ENCODE data around the gene ZFHX2. TPM values are rescaled to one million over a fixed set of nuclear protein-coding genes. Genes with fewer than 3 reads are reported as not detected.
A peak's percentile ranks its signal among the peaks of the same experiment; 100 is the strongest.

ZFHX2 gene
- total RNA-seq, 1 donor from 2014 or later, result not detected

DNA sequence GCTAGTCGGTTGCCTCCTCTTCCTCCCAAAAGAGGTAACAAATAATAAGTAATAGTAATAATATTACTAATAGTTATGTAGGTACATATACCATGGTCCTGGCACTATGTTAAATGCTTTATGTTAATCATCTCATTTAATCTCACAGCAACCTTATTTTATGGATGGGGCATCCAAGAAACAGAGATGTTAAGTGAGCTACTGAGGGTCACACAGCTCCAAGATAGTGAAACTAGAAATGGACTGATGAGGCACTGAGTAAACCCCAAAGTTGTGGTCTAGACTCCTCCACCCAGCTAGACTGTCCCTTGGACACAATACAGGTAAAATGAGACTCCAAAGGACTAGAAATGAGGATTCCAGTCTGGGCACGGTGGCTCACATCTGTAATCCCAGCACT, 15.1 kb downstream of the ZFHX2 start:
- H3K9me3 ChIP-seq (ENCODE audit: control insufficient read depth in 3 of 3, low read length in 3 of 3), result no peaks in the 10 kb centered on the region
- H3K9ac ChIP-seq (ENCODE audit: low read depth in 1 of 3, low read length in 3 of 3), result no peak overlapping the region
- peaks cover 0 to 2% (median 0%) of the 10 kb centered on the region in 3 donors for H3K36me3 ChIP-seq (ENCODE audit: control insufficient read depth in 3 of 3, insufficient read depth in 3 of 3, low read length in 3 of 3)
- H3K4me3 ChIP-seq (ENCODE audit: low read length in 3 of 3), result no peak overlapping the region
- H3K27ac ChIP-seq (ENCODE audit: low read depth, low read length), result no peak overlapping the region
- no peaks in the 10 kb centered on the region for H3K27me3 ChIP-seq (ENCODE audit: control insufficient read depth in 3 of 3, insufficient read depth in 3 of 3, low read length in 3 of 3)
- H3K4me1 ChIP-seq (ENCODE audit: control insufficient read depth in 3 of 3, insufficient read depth in 3 of 3, low read length in 3 of 3), result peaks cover 0 to 3% (median 0%) of the 10 kb centered on the region in 3 donors

DNA sequence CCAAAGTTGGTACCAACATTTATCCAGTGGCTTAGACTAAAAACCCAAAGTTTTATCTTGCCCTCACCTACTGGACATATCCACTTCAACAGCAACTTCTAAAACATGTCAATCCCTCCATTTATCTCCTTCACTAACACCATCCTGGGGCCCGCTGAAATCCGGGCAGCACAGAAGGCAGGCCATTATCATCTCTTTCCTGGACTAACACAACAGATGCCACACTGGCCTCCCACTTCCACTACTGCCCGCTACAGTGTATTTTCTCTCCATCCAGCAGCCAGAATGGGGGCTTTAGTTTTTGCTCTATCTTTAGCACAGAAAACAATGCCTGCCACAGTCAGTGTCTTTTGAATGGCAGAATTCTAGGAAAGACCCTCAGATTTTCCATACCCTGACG, 15.6 kb downstream of the ZFHX2 start:
- Histone ChIP-seq H3K9ac (ENCODE audit: low read depth in 1 of 3, low read length in 3 of 3) (no peak overlapping the region), H3K27me3 (ENCODE audit: control insufficient read depth in 3 of 3, insufficient read depth in 3 of 3, low read length in 3 of 3) (no peaks in the 10 kb centered on the region), H3K4me3 (ENCODE audit: low read length in 3 of 3) (no peak overlapping the region)

DNA sequence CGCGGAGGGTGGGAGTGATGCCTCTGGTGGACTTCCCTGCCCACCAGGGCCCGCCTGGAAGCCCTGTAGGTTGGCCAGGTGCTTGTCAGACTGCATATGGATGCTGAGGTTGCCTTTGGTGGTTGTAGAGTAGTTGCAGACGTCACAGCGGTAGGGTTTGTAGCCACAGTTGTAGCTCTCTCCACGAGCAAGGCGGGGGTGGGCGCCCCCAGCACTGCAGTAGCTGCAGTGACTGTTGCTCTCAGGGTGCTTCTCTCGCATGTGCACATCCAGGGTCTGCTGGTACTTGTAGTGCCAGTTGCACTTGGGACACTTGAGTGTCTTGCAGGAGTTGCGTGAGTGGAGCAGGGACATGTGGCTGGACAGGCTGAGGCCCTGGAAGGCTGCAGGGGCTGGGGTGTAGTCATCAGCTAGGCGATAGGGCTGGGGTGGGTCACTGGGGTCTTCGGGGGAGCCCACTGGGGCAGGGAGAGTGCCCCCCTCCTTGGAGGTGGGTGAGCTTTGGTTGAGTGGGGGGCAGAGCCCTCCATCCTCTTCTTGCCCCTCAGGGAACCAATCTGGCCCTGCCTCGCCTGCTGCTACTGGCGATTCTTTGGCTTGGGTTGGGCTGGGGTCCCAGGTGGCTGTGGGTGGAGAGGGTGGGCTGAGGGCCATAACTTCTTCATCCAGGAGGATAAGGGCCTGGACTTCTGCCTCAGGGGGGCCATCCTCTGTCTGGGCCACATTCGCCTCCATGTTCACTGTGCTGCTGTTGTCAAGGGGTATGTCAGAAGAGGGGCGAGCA, 17.7 kb downstream of the ZFHX2 start:
- Histone ChIP-seq H3K9me3 (ENCODE audit: control insufficient read depth in 3 of 3, low read length in 3 of 3) (no peaks in the 10 kb centered on the region), H3K36me3 (ENCODE audit: control insufficient read depth in 3 of 3, insufficient read depth in 3 of 3, low read length in 3 of 3) (peaks cover 0 to 2% (median 0%) of the 10 kb centered on the region in 3 donors), H3K27ac (ENCODE audit: low read depth, low read length) (no peak overlapping the region), H3K4me3 (ENCODE audit: low read length in 3 of 3) (no peak overlapping the region), H3K4me1 (ENCODE audit: control insufficient read depth in 3 of 3, insufficient read depth in 3 of 3, low read length in 3 of 3) (no peaks in the 10 kb centered on the region), H3K9ac (ENCODE audit: low read depth in 1 of 3, low read length in 3 of 3) (no peak overlapping the region), H3K27me3 (ENCODE audit: control insufficient read depth in 3 of 3, insufficient read depth in 3 of 3, low read length in 3 of 3) (no peaks in the 10 kb centered on the region)

More for the DNA sequence above, 15.6 kb downstream of the ZFHX2 start:
- no peaks in the 10 kb centered on the region for H3K9me3 ChIP-seq (ENCODE audit: control insufficient read depth in 3 of 3, low read length in 3 of 3)
- H3K36me3 ChIP-seq (ENCODE audit: control insufficient read depth in 3 of 3, insufficient read depth in 3 of 3, low read length in 3 of 3), result peaks cover 0 to 2% (median 0%) of the 10 kb centered on the region in 3 donors
- peaks cover 0 to 3% (median 0%) of the 10 kb centered on the region in 3 donors for H3K4me1 ChIP-seq (ENCODE audit: control insufficient read depth in 3 of 3, insufficient read depth in 3 of 3, low read length in 3 of 3)
- no peak overlapping the region for H3K27ac ChIP-seq (ENCODE audit: low read depth, low read length)

DNA sequence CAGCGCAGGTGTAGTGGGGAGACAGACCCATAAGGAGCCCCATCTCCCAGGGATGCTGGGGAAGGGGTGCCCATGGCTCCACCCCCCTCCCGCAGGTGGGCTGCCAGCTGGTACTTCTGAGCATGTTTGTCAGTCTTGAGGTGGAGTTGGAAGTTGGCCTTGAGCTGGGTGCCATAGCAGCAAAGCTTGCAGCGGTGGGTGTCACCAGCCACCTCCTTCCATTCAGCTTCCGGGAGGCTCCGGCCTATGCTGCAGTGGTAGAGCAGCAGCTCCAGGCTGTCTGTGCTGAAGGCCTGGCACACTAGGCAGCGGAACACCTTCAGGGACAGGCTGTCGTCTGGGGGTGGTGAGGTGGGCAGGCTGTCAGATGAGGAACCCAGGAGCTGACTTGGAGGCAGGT, 18.9 kb downstream of the ZFHX2 start:
- Histone ChIP-seq H3K4me1 (ENCODE audit: control insufficient read depth in 3 of 3, insufficient read depth in 3 of 3, low read length in 3 of 3) (no peaks in the 10 kb centered on the region), H3K9me3 (ENCODE audit: control insufficient read depth in 3 of 3, low read length in 3 of 3) (no peaks in the 10 kb centered on the region), H3K36me3 (ENCODE audit: control insufficient read depth in 3 of 3, insufficient read depth in 3 of 3, low read length in 3 of 3) (peaks cover 0 to 2% (median 0%) of the 10 kb centered on the region in 3 donors), H3K4me3 (ENCODE audit: low read length in 3 of 3) (no peak overlapping the region), H3K27ac (ENCODE audit: low read depth, low read length) (no peak overlapping the region), H3K27me3 (ENCODE audit: control insufficient read depth in 3 of 3, insufficient read depth in 3 of 3, low read length in 3 of 3) (no peaks in the 10 kb centered on the region), H3K9ac (ENCODE audit: low read depth in 1 of 3, low read length in 3 of 3) (no peak overlapping the region)

DNA sequence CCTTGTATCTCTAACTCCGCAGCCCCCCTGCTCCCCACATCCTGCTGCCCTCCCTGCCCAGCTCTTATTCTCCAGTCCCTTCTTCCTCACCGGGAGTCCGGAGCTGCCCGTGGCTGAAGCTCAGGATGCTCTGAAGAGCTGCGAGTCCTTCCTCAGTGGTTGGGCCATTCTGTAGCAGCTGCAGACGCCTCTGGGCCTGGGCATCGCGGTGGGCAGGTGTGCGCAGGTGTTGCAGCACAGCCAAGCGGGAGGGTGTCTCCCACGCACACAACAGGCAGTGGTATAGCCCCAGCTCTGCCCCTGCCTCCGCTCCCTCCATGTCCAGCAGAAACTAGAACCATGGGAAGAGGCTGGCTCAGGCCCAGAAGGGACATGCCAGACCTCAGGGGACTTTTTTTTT, 20.2 kb downstream of the ZFHX2 start:
- Histone ChIP-seq H3K9me3 (ENCODE audit: control insufficient read depth in 3 of 3, low read length in 3 of 3) (no peaks in the 10 kb centered on the region), H3K27me3 (ENCODE audit: control insufficient read depth in 3 of 3, insufficient read depth in 3 of 3, low read length in 3 of 3) (no peaks in the 10 kb centered on the region), H3K4me3 (ENCODE audit: low read length in 3 of 3) (no peak overlapping the region), H3K9ac (ENCODE audit: low read depth in 1 of 3, low read length in 3 of 3) (no peak overlapping the region), H3K4me1 (ENCODE audit: control insufficient read depth in 3 of 3, insufficient read depth in 3 of 3, low read length in 3 of 3) (no peaks in the 10 kb centered on the region), H3K27ac (ENCODE audit: low read depth, low read length) (no peak overlapping the region), H3K36me3 (ENCODE audit: control insufficient read depth in 3 of 3, insufficient read depth in 3 of 3, low read length in 3 of 3) (peaks cover 0 to 2% (median 0%) of the 10 kb centered on the region in 3 donors)

DNA sequence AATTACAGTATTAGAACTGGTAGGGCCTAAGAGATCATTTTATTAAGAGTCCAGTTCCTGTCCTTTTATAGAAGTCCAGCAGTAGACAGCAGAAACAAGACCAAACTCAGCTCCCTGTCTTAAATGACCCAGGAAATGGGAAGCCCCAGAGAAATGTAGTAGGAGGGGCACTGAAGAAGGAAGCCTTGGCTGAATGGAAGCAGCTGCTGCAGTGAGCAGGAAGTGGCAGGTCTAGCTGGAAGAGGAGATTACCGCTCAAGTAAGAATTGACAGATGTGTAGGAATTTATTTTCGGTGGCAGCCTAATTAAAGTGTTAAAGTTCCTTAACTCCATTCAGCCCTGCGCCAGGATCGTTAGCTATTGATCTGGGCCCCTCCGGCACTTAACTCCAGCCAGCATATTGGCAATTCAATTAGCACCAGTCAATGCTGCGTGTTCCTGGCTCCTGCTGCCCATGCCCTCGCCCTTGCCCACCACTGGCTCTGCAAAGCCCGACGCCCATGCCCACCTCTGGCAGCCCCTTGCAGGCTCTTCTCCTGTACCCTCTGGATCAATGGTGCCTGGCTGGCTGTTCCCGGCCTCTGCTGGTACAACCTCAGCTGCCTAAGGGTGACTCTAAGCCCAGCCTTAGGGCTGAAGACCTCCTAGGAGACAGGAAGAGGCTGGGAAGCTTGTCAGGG, 21.1 kb downstream of the ZFHX2 start:
- Histone ChIP-seq H3K9me3 (ENCODE audit: control insufficient read depth in 3 of 3, low read length in 3 of 3) (no peaks in the 10 kb centered on the region), H3K4me1 (ENCODE audit: control insufficient read depth in 3 of 3, insufficient read depth in 3 of 3, low read length in 3 of 3) (no peaks in the 10 kb centered on the region), H3K36me3 (ENCODE audit: control insufficient read depth in 3 of 3, insufficient read depth in 3 of 3, low read length in 3 of 3) (peaks cover 0 to 2% (median 2%) of the 10 kb centered on the region in 3 donors), H3K27ac (ENCODE audit: low read depth, low read length) (no peak overlapping the region), H3K9ac (ENCODE audit: low read depth in 1 of 3, low read length in 3 of 3) (no peak overlapping the region), H3K27me3 (ENCODE audit: control insufficient read depth in 3 of 3, insufficient read depth in 3 of 3, low read length in 3 of 3) (no peaks in the 10 kb centered on the region), H3K4me3 (ENCODE audit: low read length in 3 of 3) (no peak overlapping the region)

DNA sequence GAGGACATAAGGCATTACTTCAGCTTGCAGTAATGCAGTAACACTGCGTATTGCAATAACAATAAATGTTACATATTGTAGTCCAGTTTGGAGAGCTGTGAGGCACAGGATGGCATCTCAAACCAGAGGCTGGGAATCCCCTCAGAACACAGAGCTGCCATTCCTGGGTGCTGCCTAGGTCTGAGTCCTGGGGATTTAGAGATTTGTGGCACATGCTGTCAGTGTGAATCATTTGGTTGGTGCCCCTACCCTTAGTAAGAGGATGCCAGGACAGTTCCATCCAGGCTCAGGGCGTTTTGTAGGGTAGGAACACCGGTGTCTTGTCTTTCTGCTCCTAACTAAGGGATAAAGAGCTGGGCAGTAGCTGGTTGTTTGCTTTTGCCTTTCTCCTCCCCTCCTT, 22.5 kb downstream of the ZFHX2 start:
- H3K4me1 ChIP-seq (ENCODE audit: control insufficient read depth in 3 of 3, insufficient read depth in 3 of 3, low read length in 3 of 3), result no peaks in the 10 kb centered on the region
- no peaks in the 10 kb centered on the region for H3K9me3 ChIP-seq (ENCODE audit: control insufficient read depth in 3 of 3, low read length in 3 of 3)
- H3K27me3 ChIP-seq (ENCODE audit: control insufficient read depth in 3 of 3, insufficient read depth in 3 of 3, low read length in 3 of 3), result no peaks in the 10 kb centered on the region
- no peak overlapping the region for H3K27ac ChIP-seq (ENCODE audit: low read depth, low read length)
- H3K4me3 ChIP-seq (ENCODE audit: low read length in 3 of 3), result no peak overlapping the region
- no peak overlapping the region for H3K9ac ChIP-seq (ENCODE audit: low read depth in 1 of 3, low read length in 3 of 3)
- peaks cover 0 to 2% (median 2%) of the 10 kb centered on the region in 3 donors for H3K36me3 ChIP-seq (ENCODE audit: control insufficient read depth in 3 of 3, insufficient read depth in 3 of 3, low read length in 3 of 3)

DNA sequence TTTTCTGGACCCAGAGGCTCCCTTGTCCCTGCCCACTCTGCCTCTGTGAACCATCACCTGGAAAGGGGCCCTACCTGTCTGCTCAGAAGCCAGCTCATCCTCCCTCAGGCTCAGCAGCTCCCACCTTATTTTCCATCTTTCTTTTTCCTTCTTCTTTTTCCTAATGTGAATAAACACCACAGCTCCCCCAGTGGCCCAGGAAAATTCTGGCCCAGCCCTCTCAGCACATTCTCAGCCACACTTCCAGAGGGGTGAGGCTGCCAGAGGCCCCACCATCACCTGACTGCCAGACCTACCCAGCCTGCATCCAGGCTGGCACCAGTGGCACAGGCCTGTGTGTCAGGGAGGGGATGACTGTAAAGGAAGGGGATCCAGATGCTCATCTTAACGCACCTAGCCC, 23.0 kb downstream of the ZFHX2 start:
- Histone ChIP-seq H3K36me3 (ENCODE audit: control insufficient read depth in 3 of 3, insufficient read depth in 3 of 3, low read length in 3 of 3) (peaks cover 0 to 2% (median 2%) of the 10 kb centered on the region in 3 donors), H3K27ac (ENCODE audit: low read depth, low read length) (no peak overlapping the region), H3K27me3 (ENCODE audit: control insufficient read depth in 3 of 3, insufficient read depth in 3 of 3, low read length in 3 of 3) (no peaks in the 10 kb centered on the region), H3K9me3 (ENCODE audit: control insufficient read depth in 3 of 3, low read length in 3 of 3) (no peaks in the 10 kb centered on the region), H3K4me1 (ENCODE audit: control insufficient read depth in 3 of 3, insufficient read depth in 3 of 3, low read length in 3 of 3) (no peaks in the 10 kb centered on the region), H3K9ac (ENCODE audit: low read depth in 1 of 3, low read length in 3 of 3) (peak overlapping the region in 1 of 3 donors; percentile 2), H3K4me3 (ENCODE audit: low read length in 3 of 3) (no peak overlapping the region)

DNA sequence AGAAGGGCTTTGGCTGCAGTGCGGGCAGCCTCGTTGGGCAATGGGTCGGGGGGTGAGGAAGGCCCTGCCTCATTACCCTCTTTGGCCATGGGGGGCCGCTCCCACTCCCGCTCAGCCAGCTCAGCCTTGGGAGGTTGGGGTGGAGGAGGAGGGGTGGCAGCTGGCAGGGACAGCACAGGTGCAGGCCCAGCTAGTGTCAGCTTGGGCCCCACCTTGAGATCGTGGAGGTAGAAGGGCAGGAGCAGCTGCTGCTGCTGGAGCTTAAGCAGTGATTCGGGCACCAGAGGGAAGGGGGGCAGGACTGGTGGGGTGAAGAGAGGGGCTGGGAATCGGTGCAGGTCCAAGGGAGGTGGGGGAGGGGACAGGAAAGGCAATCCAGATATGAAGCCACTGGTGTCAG, 26.0 kb downstream of the ZFHX2 start:
- Histone ChIP-seq H3K27ac (ENCODE audit: low read depth, low read length) (no peak overlapping the region), H3K36me3 (ENCODE audit: control insufficient read depth in 3 of 3, insufficient read depth in 3 of 3, low read length in 3 of 3) (peaks cover 0 to 2% (median 0%) of the 10 kb centered on the region in 3 donors), H3K9ac (ENCODE audit: low read depth in 1 of 3, low read length in 3 of 3) (no peak overlapping the region), H3K4me3 (ENCODE audit: low read length in 3 of 3) (no peak overlapping the region), H3K4me1 (ENCODE audit: control insufficient read depth in 3 of 3, insufficient read depth in 3 of 3, low read length in 3 of 3) (no peaks in the 10 kb centered on the region), H3K27me3 (ENCODE audit: control insufficient read depth in 3 of 3, insufficient read depth in 3 of 3, low read length in 3 of 3) (no peaks in the 10 kb centered on the region), H3K9me3 (ENCODE audit: control insufficient read depth in 3 of 3, low read length in 3 of 3) (no peaks in the 10 kb centered on the region)

DNA sequence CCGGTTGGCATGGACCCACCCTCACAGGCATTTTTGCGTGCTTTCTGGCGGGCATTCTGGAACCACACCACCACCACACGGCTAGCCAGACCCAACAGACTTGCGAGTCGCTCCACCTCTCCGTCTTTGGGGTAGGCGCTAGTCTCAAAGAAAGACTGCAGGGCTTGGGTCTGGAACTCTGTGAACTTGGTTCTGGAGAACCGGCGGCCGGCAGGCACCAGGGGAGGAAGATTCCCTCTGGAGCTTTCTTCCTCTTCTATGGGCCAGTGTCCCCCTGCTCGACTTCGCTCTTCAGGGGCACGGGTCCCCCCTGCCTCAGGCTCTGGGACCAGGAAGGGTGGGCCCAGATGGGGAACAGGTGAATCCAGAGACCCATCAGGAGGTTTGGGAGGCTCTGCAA, 26.6 kb downstream of the ZFHX2 start:
- H3K27ac ChIP-seq (ENCODE audit: low read depth, low read length), result no peak overlapping the region
- H3K27me3 ChIP-seq (ENCODE audit: control insufficient read depth in 3 of 3, insufficient read depth in 3 of 3, low read length in 3 of 3), result no peaks in the 10 kb centered on the region
- no peaks in the 10 kb centered on the region for H3K9me3 ChIP-seq (ENCODE audit: control insufficient read depth in 3 of 3, low read length in 3 of 3)
- peaks cover 0 to 2% (median 0%) of the 10 kb centered on the region in 3 donors for H3K36me3 ChIP-seq (ENCODE audit: control insufficient read depth in 3 of 3, insufficient read depth in 3 of 3, low read length in 3 of 3)
- H3K4me3 ChIP-seq (ENCODE audit: low read length in 3 of 3), result no peak overlapping the region
- H3K9ac ChIP-seq (ENCODE audit: low read depth in 1 of 3, low read length in 3 of 3), result no peak overlapping the region
- H3K4me1 ChIP-seq (ENCODE audit: control insufficient read depth in 3 of 3, insufficient read depth in 3 of 3, low read length in 3 of 3), result no peaks in the 10 kb centered on the region
